ENCODE results near the gene MROH2A. TPM values are rescaled to one million over a fixed set of nuclear protein-coding genes. Genes with fewer than 3 reads are reported as not detected.
"Not testable (repeated sequence)": the region's sequence is repeated elsewhere in the genome, so short reads cannot be mapped to it uniquely, and the experiment has no call there.

MROH2A gene
- polyA plus RNA-seq, 3 donors: not detected

GRCh38 chr2:233746475-233747282 lies 31.5 kb upstream of the MROH2A start:
- Histone ChIP-seq H3K4me2 (replicated peaks; ENCODE audit: extremely low read depth, low read length, poor library complexity, severe bottlenecking) (no peak overlapping the region), H3K27me3 (ENCODE audit: control insufficient read depth in 2 of 2, insufficient read depth in 2 of 2, low read length in 2 of 2) (no peaks in the 10 kb centered on the region), H3K4me1 (ENCODE audit: control insufficient read depth in 1 of 2, insufficient read depth in 2 of 2, low read length in 2 of 2) (no peaks in the 10 kb centered on the region), H3K9me3 (replicated peaks in 1 of 2; ENCODE audit: control insufficient read depth in 1 of 2, insufficient read depth in 1 of 2, low read length in 2 of 2) (peaks cover 10 to 16% of the 10 kb centered on the region in 2 donors), H3K9ac (ENCODE audit: insufficient read depth, low read length, poor library complexity, severe bottlenecking) (no peak overlapping the region), H2AFZ (ENCODE audit: insufficient read depth, low read depth, low read length, poor library complexity, severe bottlenecking) (no peak overlapping the region), H4K20me1 (ENCODE audit: insufficient read depth, low read length) (no peaks in the 10 kb centered on the region), H3K27ac (ENCODE audit: low read depth in 1 of 2, low read length in 2 of 2) (no peak overlapping the region), H3K36me3 (replicated peaks in 1 of 2; ENCODE audit: control insufficient read depth in 1 of 2, insufficient read depth in 2 of 2, low read length in 2 of 2) (no peaks in the 10 kb centered on the region), H3K79me2 (ENCODE audit: insufficient read depth, low read length) (no peaks in the 10 kb centered on the region), H3K4me3 (replicated peaks in 1 of 3; ENCODE audit: low read depth in 2 of 3, low read length in 3 of 3) (no peak overlapping the region)
- Mint-ChIP-seq H3K4me3 (no peak overlapping the region), H3K9me3 (peaks cover 8 to 29% (median 21%) of the 10 kb centered on the region in 7 donors), H3K36me3 (no peaks in the 10 kb centered on the region), H3K27me3 (ENCODE audit: low read depth in 3 of 3) (peaks cover 1 to 5% (median 5%) of the 10 kb centered on the region in 3 donors), H3K27ac (no peak overlapping the region), H3K4me1 (no peaks in the 10 kb centered on the region)
- DNase-seq: no peak
- 64% methylated on average over 4 of the region's 10 CpGs for WGBS (ENCODE audit: insufficient coverage)
- intact Hi-C loops (cut with micrococcal nuclease): no loop called here
- TF ChIP-seq CTCF (IDR thresholded peaks at IDR 0.05): no peak

GRCh38 chr2:233747283-233747544 lies 30.9 kb upstream of the MROH2A start:
- peaks cover 8 to 30% (median 22%) of the 10 kb centered on the region in 7 donors for H3K9me3 Mint-ChIP-seq
- DNase-seq: no peak
- H3K36me3 ChIP-seq (replicated peaks in 1 of 2; ENCODE audit: control insufficient read depth in 1 of 2, insufficient read depth in 2 of 2, low read length in 2 of 2): no peaks in the 10 kb centered on the region
- no peaks in the 10 kb centered on the region for H3K79me2 ChIP-seq (ENCODE audit: insufficient read depth, low read length)
- no peak overlapping the region for H2AFZ ChIP-seq (ENCODE audit: insufficient read depth, low read depth, low read length, poor library complexity, severe bottlenecking)
- no peaks in the 10 kb centered on the region for H3K4me1 ChIP-seq (ENCODE audit: control insufficient read depth in 1 of 2, insufficient read depth in 2 of 2, low read length in 2 of 2)
- no peaks in the 10 kb centered on the region for H3K36me3 Mint-ChIP-seq
- H3K27me3 ChIP-seq (ENCODE audit: control insufficient read depth in 2 of 2, insufficient read depth in 2 of 2, low read length in 2 of 2): no peaks in the 10 kb centered on the region
- H3K27me3 Mint-ChIP-seq (ENCODE audit: low read depth in 3 of 3): peaks cover 1 to 5% (median 3%) of the 10 kb centered on the region in 3 donors
- H3K9me3 ChIP-seq (replicated peaks in 1 of 2; ENCODE audit: control insufficient read depth in 1 of 2, insufficient read depth in 1 of 2, low read length in 2 of 2): peaks cover 10 to 16% of the 10 kb centered on the region in 2 donors
- no peaks in the 10 kb centered on the region for H4K20me1 ChIP-seq (ENCODE audit: insufficient read depth, low read length)
- intact Hi-C loops (cut with micrococcal nuclease): no loop called here
- no peak for TF ChIP-seq CTCF (IDR thresholded peaks at IDR 0.05)
- H3K4me2 ChIP-seq (replicated peaks; ENCODE audit: extremely low read depth, low read length, poor library complexity, severe bottlenecking): no peak overlapping the region
- no peak overlapping the region for H3K9ac ChIP-seq (ENCODE audit: insufficient read depth, low read length, poor library complexity, severe bottlenecking)
- WGBS (ENCODE audit: insufficient coverage): 81% methylated on average over 6 of the region's 6 CpGs
- H3K4me3 Mint-ChIP-seq: no peak overlapping the region
- no peak overlapping the region for H3K27ac Mint-ChIP-seq
- H3K27ac ChIP-seq (ENCODE audit: low read depth in 1 of 2, low read length in 2 of 2): no peak overlapping the region
- no peaks in the 10 kb centered on the region for H3K4me1 Mint-ChIP-seq
- H3K4me3 ChIP-seq (replicated peaks in 1 of 3; ENCODE audit: low read depth in 2 of 3, low read length in 3 of 3): no peak overlapping the region

GRCh38 chr2:233750689-233751088 lies 27.4 kb upstream of the MROH2A start:
- H3K4me3 ChIP-seq (replicated peaks in 1 of 3; ENCODE audit: low read depth in 2 of 3, low read length in 3 of 3); H3K36me3 ChIP-seq (replicated peaks in 1 of 2; ENCODE audit: control insufficient read depth in 1 of 2, insufficient read depth in 2 of 2, low read length in 2 of 2); H3K79me2 ChIP-seq (ENCODE audit: insufficient read depth, low read length); H3K27me3 ChIP-seq (ENCODE audit: control insufficient read depth in 2 of 2, insufficient read depth in 2 of 2, low read length in 2 of 2); H4K20me1 ChIP-seq (ENCODE audit: insufficient read depth, low read length); H3K4me3 Mint-ChIP-seq; H3K27me3 Mint-ChIP-seq (ENCODE audit: low read depth in 3 of 3); intact Hi-C loops (cut with micrococcal nuclease); H3K4me1 Mint-ChIP-seq; H3K27ac ChIP-seq (ENCODE audit: low read depth in 1 of 2, low read length in 2 of 2); H3K36me3 Mint-ChIP-seq; H2AFZ ChIP-seq (ENCODE audit: insufficient read depth, low read depth, low read length, poor library complexity, severe bottlenecking); H3K27ac Mint-ChIP-seq; H3K9ac ChIP-seq (ENCODE audit: insufficient read depth, low read length, poor library complexity, severe bottlenecking); H3K4me1 ChIP-seq (ENCODE audit: control insufficient read depth in 1 of 2, insufficient read depth in 2 of 2, low read length in 2 of 2); H3K4me2 ChIP-seq (replicated peaks; ENCODE audit: extremely low read depth, low read length, poor library complexity, severe bottlenecking); DNase-seq: not testable (repeated sequence)
- H3K9me3 Mint-ChIP-seq: peaks cover 13 to 37% (median 22%) of the 10 kb centered on the region in 7 donors
- WGBS (ENCODE audit: insufficient coverage): no CpG with 5 or more reads among the region's 2 CpGs
- peaks cover 10 to 14% of the 10 kb centered on the region in 2 donors for H3K9me3 ChIP-seq (replicated peaks in 1 of 2; ENCODE audit: control insufficient read depth in 1 of 2, insufficient read depth in 1 of 2, low read length in 2 of 2)
